Measurements from ENCODE around the gene ACAA2.

GRCh38 chr18:49751427-49752094 is 61.8 kb downstream of the ACAA2 start:
- TF ChIP-seq CTCF (IDR thresholded peaks at IDR 0.05; ENCODE audit: poor library complexity): no peak
- no peak for TF ChIP-seq EZH2 (IDR thresholded peaks at IDR 0.05; ENCODE audit: borderline replicate concordance)
